ENCODE measurements around the gene PHAX.
"Not testable (repeated sequence)": the region's sequence is repeated elsewhere in the genome, so short reads cannot be mapped to it uniquely, and the experiment has no call there.

Gene PHAX

DNA sequence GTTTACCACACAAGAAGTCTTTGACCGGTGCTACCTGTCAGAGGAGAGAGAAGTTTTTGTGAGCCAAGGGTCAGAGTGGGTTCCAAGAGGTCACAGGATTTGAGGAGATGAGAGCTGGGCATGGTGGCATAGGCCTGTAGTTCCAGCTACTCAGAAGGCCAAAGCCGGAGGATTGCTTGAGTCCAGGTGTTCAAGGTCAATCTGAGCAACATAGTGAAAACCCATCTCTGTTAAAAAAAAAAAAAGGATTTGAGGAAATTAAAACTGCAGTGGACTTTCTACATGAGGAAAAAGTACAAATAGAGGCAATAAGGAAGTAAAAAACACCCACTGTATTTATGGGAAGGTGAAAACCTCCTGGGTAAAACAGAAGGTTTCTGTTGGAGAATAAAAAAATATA, 63.8 kb downstream of the PHAX start:
- H3K9ac ChIP-seq (ENCODE audit: low read depth, low read length): no peak overlapping the region

GRCh38 chr5:126670109-126670508, 69.4 kb downstream of the PHAX start:
- peaks cover 14% of the 10 kb centered on the region; the same call in 1 of the 2 replicates for H3K4me1 ChIP-seq (ENCODE audit: insufficient read depth, low read length)
- H3K27me3 ChIP-seq (ENCODE audit: insufficient read depth, low read length); H3K4me3 ChIP-seq (ENCODE audit: low read length); H3K9ac ChIP-seq (ENCODE audit: low read depth, low read length); H3K9me3 ChIP-seq (ENCODE audit: insufficient read depth, low read depth, low read length); H3K27ac ChIP-seq (ENCODE audit: low read length); H3K36me3 ChIP-seq (ENCODE audit: insufficient read depth, low read depth, low read length): not testable (repeated sequence)

More for the DNA sequence above, 63.8 kb downstream of the PHAX start:
- H3K27ac ChIP-seq (ENCODE audit: low read length): no peak overlapping the region
- H3K4me1 ChIP-seq (ENCODE audit: insufficient read depth, low read length): no peaks in the 10 kb centered on the region
- no peaks in the 10 kb centered on the region for H3K27me3 ChIP-seq (ENCODE audit: insufficient read depth, low read length)
- H3K4me3 ChIP-seq (ENCODE audit: low read length): no peak overlapping the region
- no peaks in the 10 kb centered on the region for H3K9me3 ChIP-seq (ENCODE audit: insufficient read depth, low read depth, low read length)
- no peaks in the 10 kb centered on the region for H3K36me3 ChIP-seq (ENCODE audit: insufficient read depth, low read depth, low read length)

DNA sequence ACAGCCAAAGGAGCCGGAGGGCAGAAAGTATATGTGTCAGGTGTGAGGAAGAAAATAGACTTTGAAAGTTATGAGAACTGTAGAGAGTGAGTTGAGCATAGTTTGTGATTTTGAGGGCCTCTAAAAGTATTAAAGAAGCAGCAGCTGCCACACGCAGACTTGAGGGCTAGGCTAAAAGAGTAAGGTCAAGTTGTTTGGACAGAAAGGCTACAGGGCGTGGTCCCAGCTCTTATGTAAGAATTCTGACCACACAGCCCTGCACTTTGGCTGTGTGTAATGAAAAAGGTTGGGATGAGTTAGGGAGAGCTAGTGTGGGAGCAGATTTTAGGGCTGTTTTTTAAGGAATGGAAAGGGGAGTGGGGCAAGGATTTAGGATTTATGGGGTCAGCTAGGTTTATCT, 70.9 kb downstream of the PHAX start:
- peaks cover 14% of the 10 kb centered on the region; the same call in 1 of the 2 replicates for H3K4me1 ChIP-seq (ENCODE audit: insufficient read depth, low read length)
- H3K9me3 ChIP-seq (ENCODE audit: insufficient read depth, low read depth, low read length): not testable (repeated sequence)

DNA sequence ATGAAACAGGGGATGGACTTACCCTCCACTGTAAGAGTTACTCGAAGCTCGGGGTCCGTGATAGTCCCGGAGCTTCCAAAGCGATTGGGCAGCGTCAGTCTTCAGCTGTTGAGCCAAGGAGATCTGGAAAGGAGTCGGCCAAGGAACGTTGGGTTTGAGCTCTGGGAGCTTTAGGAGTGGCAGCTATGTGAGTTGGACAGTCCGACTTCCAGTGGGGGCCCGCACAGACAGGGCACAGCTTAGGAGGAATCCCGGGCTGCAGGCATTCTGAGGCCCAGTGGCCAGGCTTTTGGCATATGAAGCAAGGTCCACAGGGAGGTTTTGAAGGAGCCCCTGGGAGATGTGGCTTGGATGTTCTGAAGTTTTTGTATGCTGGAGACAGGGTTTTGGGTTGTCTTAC, 72.7 kb downstream of the PHAX start:
- Histone ChIP-seq H3K36me3 (ENCODE audit: insufficient read depth, low read depth, low read length) (no peaks in the 10 kb centered on the region), H3K27ac (ENCODE audit: low read length) (no peak overlapping the region), H3K4me1 (ENCODE audit: insufficient read depth, low read length) (peaks cover 18% of the 10 kb centered on the region; the same call in 1 of the 2 replicates), H3K27me3 (ENCODE audit: insufficient read depth, low read length) (no peaks in the 10 kb centered on the region), H3K9ac (ENCODE audit: low read depth, low read length) (peak overlapping the region; percentile 4; the same call in 1 of the 2 replicates), H3K9me3 (ENCODE audit: insufficient read depth, low read depth, low read length) (no peaks in the 10 kb centered on the region), H3K4me3 (ENCODE audit: low read length) (no peak overlapping the region)

More for the DNA sequence above, 70.9 kb downstream of the PHAX start:
- H3K9ac ChIP-seq (ENCODE audit: low read depth, low read length); H3K36me3 ChIP-seq (ENCODE audit: insufficient read depth, low read depth, low read length); H3K4me3 ChIP-seq (ENCODE audit: low read length); H3K27ac ChIP-seq (ENCODE audit: low read length); H3K27me3 ChIP-seq (ENCODE audit: insufficient read depth, low read length): not testable (repeated sequence)

GRCh38 chr5:126674145-126674544, 73.4 kb downstream of the PHAX start:
- Histone ChIP-seq H3K27ac (ENCODE audit: low read length) (no peak overlapping the region), H3K27me3 (ENCODE audit: insufficient read depth, low read length) (no peaks in the 10 kb centered on the region), H3K4me3 (ENCODE audit: low read length) (no peak overlapping the region; the same call in 1 of the 2 replicates), H3K36me3 (ENCODE audit: insufficient read depth, low read depth, low read length) (no peaks in the 10 kb centered on the region), H3K9me3 (ENCODE audit: insufficient read depth, low read depth, low read length) (no peaks in the 10 kb centered on the region), H3K4me1 (ENCODE audit: insufficient read depth, low read length) (peaks cover 18% of the 10 kb centered on the region; the same call in 1 of the 2 replicates), H3K9ac (ENCODE audit: low read depth, low read length) (peak overlapping the region; percentile 4; the same call in 1 of the 2 replicates)

DNA sequence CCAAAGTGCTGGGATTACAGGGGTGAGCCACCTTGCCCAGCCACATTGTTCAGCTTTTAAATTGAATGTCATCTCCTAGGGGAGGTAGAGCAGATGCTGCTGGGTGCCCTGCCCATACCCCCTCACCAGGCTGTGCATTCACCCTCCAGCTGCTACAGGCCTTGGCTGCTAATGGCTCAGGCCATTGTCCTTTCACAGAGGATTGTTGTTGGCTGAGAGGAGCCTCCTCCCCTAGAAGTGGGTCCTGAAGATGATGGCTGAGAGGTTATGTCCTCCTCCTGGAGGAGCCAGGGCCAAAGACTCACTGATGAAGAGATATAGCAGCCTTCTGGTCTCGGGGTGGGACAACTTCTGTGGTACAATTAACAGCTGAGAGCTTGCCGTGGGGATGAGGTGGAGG, 74.6 kb downstream of the PHAX start:
- Histone ChIP-seq H3K9me3 (ENCODE audit: insufficient read depth, low read depth, low read length) (no peaks in the 10 kb centered on the region), H3K4me1 (ENCODE audit: insufficient read depth, low read length) (peaks cover 23% of the 10 kb centered on the region; the same call in 1 of the 2 replicates), H3K27me3 (ENCODE audit: insufficient read depth, low read length) (no peaks in the 10 kb centered on the region), H3K36me3 (ENCODE audit: insufficient read depth, low read depth, low read length) (no peaks in the 10 kb centered on the region), H3K27ac (ENCODE audit: low read length) (no peak overlapping the region), H3K4me3 (ENCODE audit: low read length) (no peak overlapping the region), H3K9ac (ENCODE audit: low read depth, low read length) (no peak overlapping the region)

DNA sequence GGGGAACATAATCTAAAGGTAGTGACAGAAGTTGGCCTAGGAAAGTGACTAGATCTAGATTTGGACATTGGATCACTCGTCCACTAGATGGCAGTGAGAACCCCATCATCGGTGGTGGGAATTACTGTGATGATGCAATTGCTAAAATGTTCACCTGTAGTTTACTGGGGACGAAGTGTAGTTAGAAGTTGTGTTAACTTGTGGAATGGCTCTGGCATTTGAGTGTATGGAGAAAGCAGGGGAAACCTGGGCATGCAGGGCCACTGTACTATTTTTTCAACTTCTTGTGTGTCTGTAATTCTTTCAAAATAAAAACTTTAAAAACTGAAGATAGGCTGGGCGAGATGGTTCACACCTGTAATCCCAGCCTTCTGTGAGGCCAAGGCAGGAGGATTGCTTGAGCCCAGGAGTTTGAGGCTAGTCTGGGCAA, 75.5 kb downstream of the PHAX start:
- Histone ChIP-seq H3K27me3 (ENCODE audit: insufficient read depth, low read length) (no peaks in the 10 kb centered on the region), H3K4me1 (ENCODE audit: insufficient read depth, low read length) (peaks cover 26% of the 10 kb centered on the region; the same call in 1 of the 2 replicates), H3K9ac (ENCODE audit: low read depth, low read length) (no peak overlapping the region), H3K36me3 (ENCODE audit: insufficient read depth, low read depth, low read length) (no peaks in the 10 kb centered on the region), H3K27ac (ENCODE audit: low read length) (no peak overlapping the region), H3K9me3 (ENCODE audit: insufficient read depth, low read depth, low read length) (no peaks in the 10 kb centered on the region), H3K4me3 (ENCODE audit: low read length) (no peak overlapping the region)

Data from iPS-20b (cell line).